Measurements from ENCODE around the gene BRCC3. TPM values are rescaled to one million over a fixed set of nuclear protein-coding genes. Genes with fewer than 3 reads are reported as not detected.

BRCC3 gene
- polyA plus RNA-seq, 1 of the 3 experiments (the other 2 are of a cell fraction): 11.2 TPM

- TF ChIP-seq, protein P1, sequence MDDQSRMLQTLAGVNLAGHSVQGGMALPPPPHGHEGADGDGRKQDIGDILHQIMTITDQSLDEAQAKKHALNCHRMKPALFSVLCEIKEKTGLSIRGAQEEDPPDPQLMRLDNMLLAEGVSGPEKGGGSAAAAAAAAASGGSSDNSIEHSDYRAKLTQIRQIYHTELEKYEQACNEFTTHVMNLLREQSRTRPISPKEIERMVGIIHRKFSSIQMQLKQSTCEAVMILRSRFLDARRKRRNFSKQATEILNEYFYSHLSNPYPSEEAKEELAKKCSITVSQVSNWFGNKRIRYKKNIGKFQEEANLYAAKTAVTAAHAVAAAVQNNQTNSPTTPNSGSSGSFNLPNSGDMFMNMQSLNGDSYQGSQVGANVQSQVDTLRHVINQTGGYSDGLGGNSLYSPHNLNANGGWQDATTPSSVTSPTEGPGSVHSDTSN (IDR thresholded peaks at IDR 0.05): no peak
Observed at GRCh38 chrX:155070663-155070974, 689 bp upstream of the BRCC3 start (continued).

DNA sequence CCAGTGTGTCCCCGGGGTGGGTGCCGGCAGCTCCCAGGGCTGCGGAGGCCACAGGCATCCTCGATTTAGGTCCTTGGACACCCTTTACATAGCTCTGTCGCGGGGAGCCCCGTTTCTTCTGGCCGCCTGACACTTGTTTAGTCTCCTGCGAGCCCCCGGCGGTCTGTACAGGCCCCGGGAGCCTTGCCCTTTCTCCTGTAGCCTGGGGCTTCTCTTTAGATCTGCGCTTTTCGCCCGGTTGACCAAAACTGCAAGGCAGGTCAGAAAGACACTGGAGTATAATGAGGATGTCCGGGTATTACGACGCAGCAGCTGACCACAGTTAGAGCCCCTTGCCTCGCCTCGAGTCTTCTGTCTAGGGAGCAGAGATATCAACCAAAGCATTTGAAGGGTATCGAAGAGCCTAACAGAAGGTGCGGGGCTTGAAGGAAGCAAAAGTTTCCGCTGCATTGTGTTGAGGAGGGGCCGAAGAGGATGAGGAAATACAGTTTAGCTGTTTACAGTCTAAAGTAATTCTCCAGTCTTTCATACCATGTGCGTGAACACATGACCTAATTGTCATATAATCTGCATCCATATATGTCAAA is 479 bp downstream of the BRCC3 start:
- CTCF ChIA-PET: interaction anchor here (1.4 kb wide), 1 partner anchor 15 kb away, joined by 5 read pairs; no protein-coding TSS in a partner anchor
- peak overlapping the region; percentile 56; the same call in 1 of the 2 replicates for H2AFZ ChIP-seq (ENCODE audit: low read depth)
- H3K27me3 ChIP-seq (ENCODE audit: insufficient read depth): no peaks in the 10 kb centered on the region
- peaks cover 5% of the 10 kb centered on the region for H3F3A ChIP-seq (replicated peaks; ENCODE audit: insufficient read depth)
- no peaks in the 10 kb centered on the region for H3K9me2 ChIP-seq
- peak overlapping the region; percentile 65 for H3K9ac ChIP-seq
- no peaks in the 10 kb centered on the region for H4K20me1 ChIP-seq (ENCODE audit: insufficient read depth)
- H3K4me1 ChIP-seq (ENCODE audit: control insufficient read depth in 1 of 2, insufficient read depth in 2 of 2, low read depth in 1 of 2, low read length in 1 of 2): no peaks in the 10 kb centered on the region; a peak in 2 of 4 replicates
- peaks cover 0 to 10% of the 10 kb centered on the region in 2 experiments for H3K36me3 ChIP-seq (replicated peaks in 1 of 2; ENCODE audit: control insufficient read depth in 1 of 2, insufficient read depth in 2 of 2, low read length in 1 of 2)
- peak overlapping the region; percentile 55 to 72 for H3K4me3 ChIP-seq (ENCODE audit: low read depth in 2 of 2, low read length in 1 of 2)
- peak overlapping the region; percentile 60 to 76; a peak in 3 of 4 replicates for H3K27ac ChIP-seq (ENCODE audit: low read depth in 2 of 2, low read length in 1 of 2)
- H3K79me2 ChIP-seq (ENCODE audit: insufficient read depth): peaks cover 42% of the 10 kb centered on the region
- TF ChIP-seq GABPA (IDR thresholded peaks at IDR 0.05; ENCODE audit: low read depth) (no peak), FOXM1 (IDR thresholded peaks at IDR 0.05; ENCODE audit: low read depth) (no peak), MXI1 (IDR thresholded peaks at IDR 0.05; ENCODE audit: low read depth, low read length) (no peak), RFX5 (IDR thresholded peaks at IDR 0.05; ENCODE audit: low read length) (no peak), NRF1 (IDR thresholded peaks at IDR 0.05; ENCODE audit: low read depth, low read length) (no peak), RXRA (IDR thresholded peaks at IDR 0.05; ENCODE audit: borderline replicate concordance, low read depth) (no peak), TAF1 (IDR thresholded peaks at IDR 0.05; ENCODE audit: borderline replicate concordance, low read depth, low read length) (no peak), IRF3 (IDR thresholded peaks at IDR 0.05; ENCODE audit: low read depth, low read length) (no peak)
- H3K4me2 ChIP-seq: peak overlapping the region; percentile 60
- WGBS (ENCODE audit: low lambda C conversion rate): 6% methylated on average over 25 of the region's 25 CpGs
- POLR2A ChIA-PET: no interaction called here
- H3K9me3 ChIP-seq: no peaks in the 10 kb centered on the region
- no peak for DNase-seq

GRCh38 chrX:155086202-155086840 is 15.0 kb downstream of the BRCC3 start:
- no peaks in the 10 kb centered on the region for H3K79me2 ChIP-seq (ENCODE audit: insufficient read depth)
- WGBS (ENCODE audit: low lambda C conversion rate): 74% methylated on average over 23 of the region's 24 CpGs
- peaks cover 4 to 7% of the 10 kb centered on the region in 2 experiments for H3K36me3 ChIP-seq (replicated peaks in 1 of 2; ENCODE audit: control insufficient read depth in 1 of 2, insufficient read depth in 2 of 2, low read length in 1 of 2)
- H3K4me3 ChIP-seq (ENCODE audit: low read depth in 2 of 2, low read length in 1 of 2): no peak overlapping the region
- H3K4me2 ChIP-seq: no peak overlapping the region
- peak; percentile 50 for DNase-seq
- H3K4me1 ChIP-seq (ENCODE audit: control insufficient read depth in 1 of 2, insufficient read depth in 2 of 2, low read depth in 1 of 2, low read length in 1 of 2): no peaks in the 10 kb centered on the region
- H3K9me3 ChIP-seq: no peaks in the 10 kb centered on the region
- no peaks in the 10 kb centered on the region for H3K27me3 ChIP-seq (ENCODE audit: insufficient read depth)
- H3F3A ChIP-seq (replicated peaks; ENCODE audit: insufficient read depth): no peaks in the 10 kb centered on the region
- H3K9ac ChIP-seq: no peak overlapping the region
- ChIA-PET POLR2A (no interaction called here), CTCF (interaction anchor here (0.6 to 2.6 kb wide), 17 partner anchors 8 to 295 kb away, joined by 3 to 9 read pairs (median 5); no protein-coding TSS in a partner anchor)
- no peaks in the 10 kb centered on the region for H4K20me1 ChIP-seq (ENCODE audit: insufficient read depth)
- no peaks in the 10 kb centered on the region for H3K9me2 ChIP-seq
- no peak overlapping the region for H3K27ac ChIP-seq (ENCODE audit: low read depth in 2 of 2, low read length in 1 of 2)
- TF ChIP-seq RAD21 (IDR thresholded peaks at IDR 0.05; ENCODE audit: low read length): peak; percentile 42
- no peak for TF ChIP-seq RFX5 (IDR thresholded peaks at IDR 0.05; ENCODE audit: low read length)
- no peak for TF ChIP-seq TEAD4 (IDR thresholded peaks at IDR 0.05; ENCODE audit: borderline replicate concordance, insufficient read depth)
- peak; percentile 61 for TF ChIP-seq CTCF (IDR thresholded peaks at IDR 0.05)
- TF ChIP-seq GATA2 (CRISPR knock-in tag; IDR thresholded peaks at IDR 0.05): no peak
- no peak for TF ChIP-seq MXI1 (IDR thresholded peaks at IDR 0.05; ENCODE audit: low read depth, low read length)
- TF ChIP-seq FOXM1 (IDR thresholded peaks at IDR 0.05; ENCODE audit: low read depth): no peak
- TF ChIP-seq SMC3 (IDR thresholded peaks at IDR 0.05; ENCODE audit: low read depth, low read length): peak; percentile 34
- no peak for TF ChIP-seq ELF1 (IDR thresholded peaks at IDR 0.05)
- no peak for TF ChIP-seq IRF3 (IDR thresholded peaks at IDR 0.05; ENCODE audit: low read depth, low read length)
- no peak overlapping the region for H2AFZ ChIP-seq (ENCODE audit: low read depth)
